Breast epithelium (tissue), 4 donors: ENCODE results near the gene UBXN2A. TPM values are rescaled to one million over a fixed set of nuclear protein-coding genes. Genes with fewer than 3 reads are reported as not detected.
A peak's percentile ranks its signal among the peaks of the same experiment; 100 is the strongest.

ENCODE experiments used
- DNase-seq, 2 donors: peaks; one replicate each; pipeline ENCODE4 v3.0.0-alpha.2; 2019; ENCODE audit warnings: low spot score in 2 of 2
- H3K27ac ChIP-seq, 2 donors: fragments of 200-600 bp; sonication (generic) in 1 of 2; one replicate each; pipeline ENCODE4 v1.5.1; 2016 to 2019; ENCODE audit warnings: mild to moderate bottlenecking in 1 of 2
- H3K27me3 ChIP-seq, 2 donors: fragments of 200-600 bp; sonication (generic) in 1 of 2; one replicate each; pipeline versions ENCODE4 v1.5.1 to v1.6.0; 2017 to 2019; ENCODE audit warnings: control low read depth in 1 of 2, mild to moderate bottlenecking in 1 of 2
- H3K36me3 ChIP-seq: fragments of 200-600 bp; one replicate; pipeline ENCODE4 v1.5.1; 2019
- H3K4me1 ChIP-seq, 2 donors: fragments of 200-600 bp; sonication (generic); one replicate each; pipeline ENCODE4 v1.5.1; 2016 to 2019; ENCODE audit warnings: control low read depth in 1 of 2
- H3K4me3 ChIP-seq, 3 donors: fragments of 200-600 bp; sonication (generic); 1 replicate in 2 of 3; 2 replicates in 1 of 3; pipeline ENCODE4 v1.5.1; 2016 to 2019; ENCODE audit warnings: mild to moderate bottlenecking in 3 of 3, moderate library complexity in 2 of 3
- H3K9me3 ChIP-seq, 2 donors: fragments of 200-600 bp; sonication (generic) in 1 of 2; one replicate each; pipeline ENCODE4 v1.5.1; 2016 to 2019; ENCODE audit warnings: control low read depth in 1 of 2
- POLR2A ChIP-seq: fragments of 450-650 bp; IDR thresholded peaks from one replicate; pipeline ENCODE4 v1.6.1; 2016; ENCODE audit warnings: antibody characterized with exemption, mild to moderate bottlenecking, moderate library complexity
- POLR2AphosphoS5 ChIP-seq, 3 donors: sonication (generic); formaldehyde crosslinking; IDR thresholded peaks; one replicate each; pipeline ENCODE4 v1.6.1; 2017; ENCODE audit warnings: antibody characterized with exemption in 3 of 3
- intact Hi-C: fragments of 100-400 bp; cut with DNase I; formaldehyde crosslinking; loops from one replicate; pipeline ENCODE4 v1.15.1; 2023; ENCODE audit warnings: low total_unique reads
- total RNA-seq, 3 donors: library from RNA; depleted of rRNA; stranded (reverse); fragments of >200 nt; gene quantifications; one replicate each; pipeline ENCODE4 v1.1.0, GENCODE V29; 2016
- TF ChIP-seq, protein P1 (sequence below), 3 donors: fragments of 450-650 bp; IDR thresholded peaks; one replicate each; pipeline ENCODE4 v1.5.1; 2016 to 2017; ENCODE audit warnings: antibody characterized with exemption in 3 of 3, mild to moderate bottlenecking in 3 of 3, moderate library complexity in 3 of 3

Gene UBXN2A
- total RNA-seq, 3 donors from 2014 or later, result 13.0 to 22.0 (median 16.4) TPM

DNA sequence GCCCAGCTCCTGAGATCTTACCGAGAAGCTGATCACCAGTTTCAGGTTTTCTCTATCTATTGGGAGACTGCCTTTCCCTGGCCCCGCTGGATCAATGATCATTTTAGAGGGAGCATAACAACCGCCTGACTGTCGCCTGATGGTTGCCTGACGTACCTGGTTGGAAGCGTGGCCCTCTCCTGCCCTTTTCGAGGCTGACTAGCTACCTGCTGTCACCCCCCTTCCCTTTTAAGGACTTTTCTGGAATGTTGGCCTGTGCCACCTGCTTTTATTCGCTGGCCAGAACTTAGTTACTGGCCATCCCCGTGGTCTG is 69.1 kb downstream of the UBXN2A start:
- Histone ChIP-seq H3K4me3 (peak overlapping the region in 2 of 3 donors; percentile 40 to 63), H3K4me1 (no peaks in the 10 kb centered on the region), H3K27me3 (peaks cover 3 to 17% of the 10 kb centered on the region in 2 donors), H3K36me3 (no peaks in the 10 kb centered on the region), H3K27ac (no peak overlapping the region), H3K9me3 (no peaks in the 10 kb centered on the region)
- TF ChIP-seq POLR2AphosphoS5 (IDR thresholded peaks at IDR 0.05), result no peak
- TF ChIP-seq, protein P1, sequence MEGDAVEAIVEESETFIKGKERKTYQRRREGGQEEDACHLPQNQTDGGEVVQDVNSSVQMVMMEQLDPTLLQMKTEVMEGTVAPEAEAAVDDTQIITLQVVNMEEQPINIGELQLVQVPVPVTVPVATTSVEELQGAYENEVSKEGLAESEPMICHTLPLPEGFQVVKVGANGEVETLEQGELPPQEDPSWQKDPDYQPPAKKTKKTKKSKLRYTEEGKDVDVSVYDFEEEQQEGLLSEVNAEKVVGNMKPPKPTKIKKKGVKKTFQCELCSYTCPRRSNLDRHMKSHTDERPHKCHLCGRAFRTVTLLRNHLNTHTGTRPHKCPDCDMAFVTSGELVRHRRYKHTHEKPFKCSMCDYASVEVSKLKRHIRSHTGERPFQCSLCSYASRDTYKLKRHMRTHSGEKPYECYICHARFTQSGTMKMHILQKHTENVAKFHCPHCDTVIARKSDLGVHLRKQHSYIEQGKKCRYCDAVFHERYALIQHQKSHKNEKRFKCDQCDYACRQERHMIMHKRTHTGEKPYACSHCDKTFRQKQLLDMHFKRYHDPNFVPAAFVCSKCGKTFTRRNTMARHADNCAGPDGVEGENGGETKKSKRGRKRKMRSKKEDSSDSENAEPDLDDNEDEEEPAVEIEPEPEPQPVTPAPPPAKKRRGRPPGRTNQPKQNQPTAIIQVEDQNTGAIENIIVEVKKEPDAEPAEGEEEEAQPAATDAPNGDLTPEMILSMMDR (IDR thresholded peaks at IDR 0.05), result no peak
- TF ChIP-seq POLR2A, result no peak
- intact Hi-C loops, result no loop called here
- DNase-seq, result no peak

DNA sequence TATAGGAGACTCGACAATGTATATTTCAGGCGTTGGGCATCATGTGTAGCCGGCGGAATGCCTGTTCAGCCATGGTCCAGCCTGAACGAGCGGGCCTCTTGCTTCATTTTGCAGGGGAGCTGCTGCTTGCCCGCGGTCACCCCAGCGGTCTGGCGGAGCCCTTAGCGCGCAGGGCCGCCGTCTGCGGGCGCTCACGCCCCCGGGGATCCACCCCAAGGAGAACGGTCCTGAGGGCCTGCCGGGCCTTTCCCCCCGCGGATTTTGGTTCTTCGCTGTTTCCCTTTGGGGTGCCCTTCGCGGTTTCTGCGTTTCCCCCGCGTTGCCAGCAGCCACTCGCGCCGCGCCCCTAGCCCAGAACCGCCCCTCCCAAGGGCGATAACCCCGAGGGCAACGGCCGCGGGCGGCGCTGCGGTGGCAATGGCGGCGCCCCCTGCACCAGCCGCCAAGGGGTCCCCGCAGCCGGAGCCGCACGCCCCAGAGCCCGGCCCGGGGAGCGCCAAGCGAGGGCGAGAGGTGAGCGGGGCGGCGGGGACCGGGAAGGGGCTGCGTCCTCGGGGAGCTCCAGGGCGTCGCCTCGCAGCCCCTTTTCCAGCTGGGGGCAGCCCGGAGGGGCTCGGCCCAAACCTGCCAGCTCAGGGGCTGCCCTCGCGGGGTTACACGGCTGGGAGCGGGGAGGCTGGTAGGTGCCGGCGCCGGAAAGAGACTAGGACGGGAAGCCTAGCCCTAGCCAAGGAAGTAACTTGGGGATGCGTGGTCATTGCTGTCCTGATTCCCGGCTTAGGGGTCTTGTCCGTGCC is 69.6 kb downstream of the UBXN2A start, which contains the start of gene MFSD2B:
Gene MFSD2B (plus strand): TSS at position 406 of the 797 bp plus-strand sequence. CDS start 12 bp downstream, at position 418.
- Histone ChIP-seq H3K27me3 (peaks cover 3 to 17% of the 10 kb centered on the region in 2 donors), H3K4me3 (peak within 1 kb of the TSS; percentile 37 to 63 (median 40)), H3K36me3 (no peaks in the 10 kb centered on the region), H3K4me1 (no peaks in the 10 kb centered on the region), H3K27ac (no peak within 1 kb of the TSS), H3K9me3 (no peaks in the 10 kb centered on the region)
- TF ChIP-seq POLR2A (no peak), POLR2AphosphoS5 (IDR thresholded peaks at IDR 0.05) (no peak)
- TF ChIP-seq, protein P1 (IDR thresholded peaks at IDR 0.05), result no peak
- intact Hi-C loops, result no loop called here
- no peak for DNase-seq

DNA sequence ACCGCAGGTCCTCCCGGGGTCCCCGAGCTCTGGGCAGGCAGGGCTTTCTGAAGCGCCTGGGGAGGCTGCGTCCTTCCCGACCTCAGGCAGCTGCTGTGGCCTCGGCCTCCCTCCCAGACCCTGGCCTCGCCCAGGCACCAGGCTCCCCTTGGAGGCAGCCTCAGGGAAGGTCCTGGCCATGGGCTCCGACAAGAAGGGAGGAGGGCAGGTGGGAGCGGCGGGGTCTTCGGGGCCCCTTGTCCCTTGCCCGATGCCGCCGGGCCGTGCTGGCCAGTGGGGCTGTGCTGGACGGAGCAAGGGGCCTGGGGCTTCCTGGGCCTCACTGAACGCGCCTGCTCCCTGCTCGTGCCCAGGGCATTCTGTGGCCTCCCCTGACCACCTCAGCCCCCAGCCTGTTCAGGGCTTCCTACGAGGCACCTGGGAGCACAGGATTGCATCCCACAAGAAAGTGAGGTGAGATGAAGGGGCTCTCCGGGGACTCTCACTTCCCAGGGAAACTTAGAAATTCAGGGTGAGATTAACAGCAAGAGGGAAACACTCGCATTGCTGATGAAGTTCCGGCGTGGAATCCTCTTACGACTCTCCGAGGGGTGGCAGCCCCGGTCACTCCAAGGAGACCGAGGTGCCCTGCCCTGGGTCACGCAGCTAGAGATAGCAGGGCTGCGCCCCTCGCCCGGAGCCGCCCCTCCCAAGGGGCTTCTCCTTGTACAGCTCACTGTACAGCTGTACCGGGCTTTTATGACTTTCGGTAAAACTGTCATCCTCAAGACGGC is 70.4 kb downstream of the UBXN2A start:
- TF ChIP-seq POLR2AphosphoS5 (IDR thresholded peaks at IDR 0.05) (no peak), POLR2A (no peak)
- TF ChIP-seq, protein P1 (IDR thresholded peaks at IDR 0.05), result no peak
- no peaks in the 10 kb centered on the region for H3K4me1 ChIP-seq
- H3K4me3 ChIP-seq, result peak overlapping the region; percentile 37 to 63 (median 40)
- H3K36me3 ChIP-seq, result no peaks in the 10 kb centered on the region
- H3K27me3 ChIP-seq, result peaks cover 3 to 17% of the 10 kb centered on the region in 2 donors
- intact Hi-C loops, result no loop called here
- no peak for DNase-seq
- no peak overlapping the region for H3K27ac ChIP-seq
- H3K9me3 ChIP-seq, result no peaks in the 10 kb centered on the region

DNA sequence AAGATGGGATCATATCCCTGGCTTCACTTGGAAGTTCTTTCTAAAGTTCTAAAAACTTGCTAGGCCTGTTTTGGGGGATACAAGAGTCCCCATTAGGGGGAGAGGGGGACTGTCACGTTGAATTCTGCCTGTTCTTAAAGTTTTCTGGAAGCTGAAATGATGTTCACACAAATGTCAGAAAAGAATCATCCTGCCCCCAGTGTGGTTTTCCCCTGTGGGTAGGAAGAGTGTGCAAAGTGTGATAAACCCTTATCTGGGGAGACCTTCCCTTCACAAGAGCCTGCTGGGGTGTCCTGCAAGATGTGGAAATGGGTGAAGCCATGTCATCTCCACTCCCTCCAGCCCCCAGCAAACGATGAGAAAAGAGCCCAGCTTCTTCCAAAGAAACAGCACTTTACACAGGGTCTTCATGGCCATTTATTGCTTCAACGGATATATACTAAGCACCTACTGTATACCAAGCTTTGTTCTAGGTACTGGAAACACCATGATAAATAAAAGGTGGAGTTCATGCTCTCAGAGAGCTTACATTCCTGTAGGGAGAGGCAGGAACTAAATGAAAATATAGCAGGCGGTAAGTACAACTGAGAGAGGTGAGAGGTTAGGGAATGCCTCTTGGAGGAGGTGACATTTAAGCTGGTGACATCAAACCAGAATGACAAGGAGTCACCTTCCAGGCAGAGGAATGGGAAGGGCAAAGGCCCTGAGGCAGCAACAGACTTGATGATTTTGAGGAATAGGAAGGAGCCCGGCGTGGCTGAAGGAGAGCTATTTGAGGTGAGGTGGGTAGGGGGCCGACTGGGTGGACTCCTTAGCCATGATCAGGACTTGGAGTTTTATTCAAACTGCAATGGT is 71.2 kb downstream of the UBXN2A start:
- H3K27me3 ChIP-seq, result peaks cover 3 to 17% of the 10 kb centered on the region in 2 donors

More for the DNA sequence above, 71.2 kb downstream of the UBXN2A start:
- DNase-seq, result no peak
- H3K27ac ChIP-seq, result no peak overlapping the region
- H3K4me3 ChIP-seq, result no peak overlapping the region
- H3K9me3 ChIP-seq, result no peaks in the 10 kb centered on the region
- intact Hi-C loops, result no loop called here
- no peaks in the 10 kb centered on the region for H3K36me3 ChIP-seq
- no peaks in the 10 kb centered on the region for H3K4me1 ChIP-seq
- TF ChIP-seq, protein P1 (IDR thresholded peaks at IDR 0.05), result no peak
